H1 (cell line): ENCODE data around the gene ODF4. TPM values are rescaled to one million over a fixed set of nuclear protein-coding genes. Genes with fewer than 3 reads are reported as not detected.

Experiments used
- CTCF ChIA-PET: fragments of 300-600 bp; sonication (Branson Sonifier 250); formaldehyde crosslinking; loops from one replicate; lab custom pipeline; 2021; ENCODE audit not compliant: partially characterized antibody; lab: Charles Lee
- POLR2A ChIA-PET: fragments of 300-600 bp; sonication (Branson Sonifier 250); formaldehyde crosslinking; loops from one replicate; lab custom pipeline; 2021; ENCODE audit warnings: inconsistent platforms; ENCODE audit not compliant: partially characterized antibody; lab: Charles Lee
- DNase-seq, 2 experiments: peaks; one replicate each; pipeline versions ENCODE4 v3.0.0 to v3.0.0-alpha.2; 2010 to 2022; ENCODE audit warnings: low spot score in 2 of 2, low read depth in 1 of 2, mixed read lengths in 1 of 2
- FAIRE-seq: peaks from 2 replicates; lab custom pipeline; 2011; peaks lifted over from hg19 to GRCh38; lab: Jason Lieb, UNC
- H2AFZ ChIP-seq: 2 replicates; pipeline ENCODE4 v1.8.1; 2012; ENCODE audit warnings: low read length, inconsistent platforms
- H2AK5ac ChIP-seq: 2 replicates; pipeline ENCODE4 v1.6.1; 2013; ENCODE audit warnings: low read depth, low read length
- H2BK120ac ChIP-seq: replicated peaks from 2 replicates; pipeline ENCODE3; 2013; ENCODE audit warnings: low read depth, low read length, inconsistent platforms
- H2BK12ac ChIP-seq: 2 replicates; pipeline ENCODE4 v1.6.1; 2013; ENCODE audit warnings: low read depth, low read length
- H2BK15ac ChIP-seq: 2 replicates; pipeline ENCODE4 v1.6.1; 2013; ENCODE audit warnings: low read length
- H2BK20ac ChIP-seq: 2 replicates; pipeline ENCODE4 v1.6.1; 2013; ENCODE audit warnings: low read length
- H2BK5ac ChIP-seq: 2 replicates; pipeline ENCODE4 v1.6.1; 2013; ENCODE audit warnings: low read depth, low read length
- H3K14ac ChIP-seq: 2 replicates; pipeline ENCODE4 v1.6.1; 2013; ENCODE audit warnings: inconsistent platforms; ENCODE audit not compliant: insufficient read length
- H3K18ac ChIP-seq: 2 replicates; pipeline ENCODE4 v1.6.1; 2013; ENCODE audit warnings: low read length; ENCODE audit errors: extremely low read depth
- H3K23ac ChIP-seq: 2 replicates; pipeline ENCODE4 v1.6.1; 2013; ENCODE audit warnings: inconsistent platforms; ENCODE audit not compliant: insufficient read length
- H3K23me2 ChIP-seq: 2 replicates; pipeline ENCODE4 v1.6.1; 2013; ENCODE audit warnings: low read depth, low read length
- H3K27ac ChIP-seq: 2 replicates; pipeline ENCODE4 v1.6.1; 2011; ENCODE audit warnings: low read depth, low read length, inconsistent platforms
- H3K27me3 ChIP-seq, 4 experiments: replicated peaks in 1 of 4; 1 replicate in 1 of 4; 2 replicates in 3 of 4; pipeline versions ENCODE4 v1.6.1 to v1.8.1; 2011 to 2013; ENCODE audit warnings: low read length in 3 of 4, mild to moderate bottlenecking in 3 of 4, inconsistent platforms in 2 of 4, mixed read lengths in 2 of 4, moderate library complexity in 1 of 4; ENCODE audit not compliant: control insufficient read depth in 3 of 4, insufficient read depth in 3 of 4; ENCODE audit errors: extremely low read depth in 1 of 4
- H3K36me3 ChIP-seq, 4 experiments: 2 replicates each; pipeline versions ENCODE4 v1.6.1 to v1.8.1; 2011 to 2013; ENCODE audit warnings: mild to moderate bottlenecking in 4 of 4, low read length in 3 of 4, moderate library complexity in 2 of 4, control low read depth in 1 of 4, inconsistent platforms in 1 of 4; ENCODE audit not compliant: insufficient read depth in 4 of 4, control insufficient read depth in 2 of 4
- H3K4ac ChIP-seq: replicated peaks from 2 replicates; pipeline ENCODE3; 2013; ENCODE audit warnings: low read length, low read depth, mixed read lengths, inconsistent platforms; ENCODE audit not compliant: insufficient read length
- H3K4me1 ChIP-seq, 4 experiments: replicated peaks in 1 of 4; 1 replicate in 1 of 4; 2 replicates in 3 of 4; pipeline versions ENCODE4 v1.6.1 to v1.8.1; 2011 to 2013; ENCODE audit warnings: low read length in 3 of 4, inconsistent platforms in 2 of 4, mixed read lengths in 1 of 4; ENCODE audit not compliant: insufficient read depth in 4 of 4, control insufficient read depth in 3 of 4
- H3K4me2 ChIP-seq, 2 experiments: 2 replicates each; pipeline versions ENCODE4 v1.6.1 to v1.8.1; 2011 to 2013; ENCODE audit warnings: low read depth in 2 of 2, low read length in 2 of 2, control low read depth in 1 of 2, inconsistent platforms in 1 of 2, mild to moderate bottlenecking in 1 of 2; ENCODE audit not compliant: insufficient read depth in 1 of 2
- H3K4me3 ChIP-seq, 4 experiments: fragments of 200-600, 300-600 bp in 1 of 4; sonication (generic), shearing (Covaris generic), sonication (Bioruptor Twin) in 1 of 4; 2 replicates each; pipeline versions ENCODE4 v1.5.1 to v1.8.1; 2011 to 2016; ENCODE audit warnings: low read length in 4 of 4, low read depth in 3 of 4, control low read depth in 2 of 4, inconsistent platforms in 2 of 4, mild to moderate bottlenecking in 2 of 4, mixed read lengths in 1 of 4, moderate library complexity in 1 of 4; ENCODE audit not compliant: insufficient read depth in 2 of 4; ENCODE audit errors: extremely low read depth in 1 of 4
- H3K56ac ChIP-seq: replicated peaks from 2 replicates; pipeline ENCODE3; 2013; ENCODE audit warnings: low read depth, mild to moderate bottlenecking, mixed read lengths, low read length, inconsistent platforms; ENCODE audit not compliant: insufficient read length
- H3K79me1 ChIP-seq: 2 replicates; pipeline ENCODE4 v1.6.1; 2013; ENCODE audit warnings: low read depth, low read length, control low read depth
- H3K79me2 ChIP-seq, 2 experiments: 2 replicates each; pipeline versions ENCODE4 v1.6.1 to v1.8.1; 2012 to 2013; ENCODE audit warnings: low read length in 2 of 2, mild to moderate bottlenecking in 2 of 2, inconsistent platforms in 1 of 2; ENCODE audit not compliant: insufficient read depth in 2 of 2, control insufficient read depth in 1 of 2
- H3K9ac ChIP-seq, 4 experiments: replicated peaks in 1 of 4; 1 replicate in 1 of 4; 2 replicates in 3 of 4; pipeline versions ENCODE4 v1.6.1 to v1.8.1; 2011 to 2013; ENCODE audit warnings: low read depth in 3 of 4, low read length in 3 of 4, control low read depth in 2 of 4, mild to moderate bottlenecking in 2 of 4, moderate library complexity in 2 of 4, inconsistent platforms in 1 of 4; ENCODE audit errors: extremely low read depth in 1 of 4
- H3K9me3 ChIP-seq, 2 experiments: 2 replicates each; pipeline versions ENCODE4 v1.6.1 to v1.8.1; 2012 to 2013; ENCODE audit warnings: mild to moderate bottlenecking in 2 of 2, moderate library complexity in 2 of 2, control low read depth in 1 of 2, inconsistent platforms in 1 of 2, low read depth in 1 of 2, low read length in 1 of 2, mixed read lengths in 1 of 2; ENCODE audit not compliant: insufficient read depth in 2 of 2
- H4K20me1 ChIP-seq, 2 experiments: replicated peaks in 1 of 2; 2 replicates each; pipeline versions ENCODE3 to v1.8.1; 2011 to 2013; ENCODE audit warnings: inconsistent platforms in 2 of 2, low read length in 2 of 2, mild to moderate bottlenecking in 1 of 2; ENCODE audit not compliant: insufficient read depth in 2 of 2, control insufficient read depth in 1 of 2
- H4K5ac ChIP-seq: 2 replicates; pipeline ENCODE4 v1.6.1; 2013; ENCODE audit warnings: low read length, low read depth, mixed read lengths, inconsistent platforms; ENCODE audit not compliant: insufficient read length
- H4K8ac ChIP-seq: 2 replicates; pipeline ENCODE4 v1.8.0; 2013; ENCODE audit warnings: mild to moderate bottlenecking, moderate library complexity, low read length, inconsistent platforms; ENCODE audit not compliant: insufficient read depth; ENCODE audit errors: extremely low read depth
- H4K91ac ChIP-seq: replicated peaks from 2 replicates; pipeline ENCODE3; 2013; ENCODE audit warnings: low read length, mixed read lengths, inconsistent platforms; ENCODE audit not compliant: insufficient read length
- CREB1 ChIP-seq: IDR thresholded peaks from 2 replicates; pipeline ENCODE4 v1.6.1; 2012; ENCODE audit warnings: inconsistent platforms
- EP300 ChIP-seq, 2 experiments: IDR thresholded peaks; 1 replicate in 1 of 2; 2 replicates in 1 of 2; pipeline ENCODE4 v1.6.1; 2011 to 2012; ENCODE audit warnings: low read depth in 2 of 2, low read length in 2 of 2, mild to moderate bottlenecking in 2 of 2, borderline replicate concordance in 1 of 2, inconsistent platforms in 1 of 2, moderate library complexity in 1 of 2
- GTF2F1 ChIP-seq: IDR thresholded peaks from 2 replicates; pipeline ENCODE4 v1.6.1; 2012; ENCODE audit warnings: low read depth, low read length, improper control_type of control experiment, borderline replicate concordance
- JUN ChIP-seq: IDR thresholded peaks from 2 replicates; pipeline ENCODE4 v1.6.1; 2011; ENCODE audit warnings: low read depth, mild to moderate bottlenecking, improper control_type of control experiment, low read length
- POU5F1 ChIP-seq: IDR thresholded peaks from 2 replicates; pipeline ENCODE4 v1.6.1; 2011; ENCODE audit warnings: low read depth, mild to moderate bottlenecking, low read length, moderate library complexity
- RXRA ChIP-seq: IDR thresholded peaks from 2 replicates; pipeline ENCODE4 v1.6.1; 2011; ENCODE audit warnings: low read depth, mild to moderate bottlenecking, low read length, moderate library complexity; ENCODE audit not compliant: insufficient read depth
- SUZ12 ChIP-seq: fragments of 200-600 bp; sonication (generic); IDR thresholded peaks from 2 replicates; pipeline ENCODE4 v1.6.1; 2012; ENCODE audit warnings: mild to moderate bottlenecking, inconsistent platforms, low read length, moderate library complexity, mixed read lengths
- TBP ChIP-seq: IDR thresholded peaks from 2 replicates; pipeline ENCODE4 v1.6.1; 2011; ENCODE audit warnings: low read depth, low read length, improper control_type of control experiment
- YY1 ChIP-seq: IDR thresholded peaks from 2 replicates; pipeline ENCODE4 v1.6.1; 2011; ENCODE audit warnings: low read depth, mild to moderate bottlenecking, low read length
- WGBS, 2 experiments: shearing (Covaris generic) in 1 of 2; methylation state at CpG; one replicate each; pipeline versions ENCODE4 v1.1.6 to v1.1.7; 2013 to 2015; ENCODE audit warnings: low lambda C conversion rate in 2 of 2, mixed read lengths in 2 of 2, inconsistent platforms in 1 of 2, low coverage in 1 of 2, missing lambda C conversion rate in 1 of 2; ENCODE audit not compliant: insufficient replicate concordance in 2 of 2, insufficient coverage in 1 of 2, insufficient read length in 1 of 2; ENCODE audit errors: extremely low coverage in 1 of 2, missing lambda C conversion rate in 1 of 2; 5-methylcytosine and 5-hydroxymethylcytosine counted together
- polyA plus RNA-seq, 7 experiments: library from polyadenylated mRNA; depleted of rRNA in 3 of 7; stranded (reverse) in 5 of 7; unstranded in 2 of 7; fragments of >200 nt in 5 of 7; fragments of 200-250 nt in 2 of 7; gene quantifications; 1 replicate in 5 of 7; 2 replicates in 1 of 7; 4 replicates in 1 of 7; pipeline versions ENCODE4 v1.2.1 to v1.2.3, GENCODE V29; 2011 to 2013; ENCODE audit warnings: missing spikeins in 2 of 7, mixed read lengths in 2 of 7
- total RNA-seq: library from RNA; stranded (reverse); fragmentation: NEBNext Ultra II Directional; extraction: Animal tissue kit (Norgen Biotek cat#: 25700); gene quantifications from 2 replicates; pipeline ENCODE4 v1.2.1, GENCODE V29; 2021
- TF ChIP-seq, protein P1 (sequence below): IDR thresholded peaks from 2 replicates; pipeline ENCODE4 v1.6.1; 2012; ENCODE audit warnings: inconsistent platforms
- TF ChIP-seq, protein P2 (sequence below): IDR thresholded peaks from 2 replicates; pipeline ENCODE4 v1.6.1; 2012; ENCODE audit warnings: low read length, inconsistent platforms

ODF4 gene
- total and polyA plus RNA-seq, 2 of the 8 experiments (the other 6 are each of a cell fraction or from before 2014, with no cell fraction given) = not detected

DNA sequence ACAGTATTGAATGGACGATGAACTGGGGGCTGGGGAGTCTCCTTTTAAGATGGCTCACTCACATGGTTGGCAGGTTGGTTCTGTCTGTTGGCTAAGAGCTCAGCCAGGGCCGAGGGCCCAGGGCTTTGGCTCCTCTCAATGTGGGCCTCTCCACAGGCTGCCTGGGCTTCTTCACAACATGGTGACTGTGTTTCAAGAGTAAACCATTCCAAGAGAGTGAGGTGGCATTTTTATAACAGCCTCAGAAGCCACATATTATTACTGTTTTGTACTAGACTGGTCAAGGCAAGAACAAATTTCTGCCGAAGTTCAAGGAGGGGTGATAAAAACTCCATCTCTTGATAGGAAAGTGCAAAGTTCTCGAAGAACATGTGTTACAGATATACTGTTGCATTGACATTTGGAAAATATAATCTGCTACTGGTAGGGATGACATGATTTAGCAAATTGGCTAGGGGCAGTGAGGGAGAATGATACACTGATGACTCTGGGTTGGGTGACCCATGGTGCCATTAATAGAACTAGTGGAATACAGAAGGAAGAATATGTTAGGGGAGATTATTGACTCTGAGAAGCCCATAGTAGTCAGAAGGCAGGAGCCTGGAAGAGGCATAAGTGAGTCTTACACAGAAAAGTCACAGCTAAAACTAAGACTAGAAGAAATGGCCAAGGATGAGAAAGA, 23.2 kb downstream of the ODF4 start:
- Histone ChIP-seq H3K36me3 (no peaks in the 10 kb centered on the region), H3K27ac (no peak overlapping the region), H4K91ac (no peak overlapping the region), H2BK20ac (no peak overlapping the region), H3K14ac (no peak overlapping the region), H4K8ac (no peak overlapping the region), H3K4me1 (peaks cover 0 to 5% (median 1%) of the 10 kb centered on the region in 4 experiments; a peak in 1 of 7 replicates), H3K4me2 (no peak overlapping the region), H2BK120ac (no peak overlapping the region), H3K23me2 (no peaks in the 10 kb centered on the region; the same call in 1 of the 2 replicates), H3K79me2 (no peaks in the 10 kb centered on the region), H2BK15ac (no peak overlapping the region), H3K23ac (no peak overlapping the region), H3K4me3 (no peak overlapping the region), H3K18ac (no peak overlapping the region), H3K56ac (no peak overlapping the region), H3K27me3 (no peaks in the 10 kb centered on the region), H3K9me3 (no peaks in the 10 kb centered on the region), H2AK5ac (no peak overlapping the region)
- POLR2A ChIA-PET = interaction anchor here (0.6 to 4.0 kb wide), 9 partner anchors 9 to 23 kb away, joined by 3 to 36 read pairs (median 4); partner anchors contain the start of gene KRABD2
- CTCF ChIA-PET = no interaction called here
- 95% methylated on average over 4 of the region's 4 CpGs; no CpG with 5 or more reads in 1 of the 2 experiments for WGBS, 2 experiments
- no peak for FAIRE-seq
- TF ChIP-seq GTF2F1 (no peak), POU5F1 (no peak), CREB1 (no peak), RXRA (no peak), TBP (no peak), JUN (no peak), YY1 (no peak), SUZ12 (no peak), EP300 (IDR thresholded peaks at IDR 0.05; ENCODE audit: borderline replicate concordance in 1 of 2, low read depth in 2 of 2, low read length in 2 of 2) (no peak)
- TF ChIP-seq, protein P1, sequence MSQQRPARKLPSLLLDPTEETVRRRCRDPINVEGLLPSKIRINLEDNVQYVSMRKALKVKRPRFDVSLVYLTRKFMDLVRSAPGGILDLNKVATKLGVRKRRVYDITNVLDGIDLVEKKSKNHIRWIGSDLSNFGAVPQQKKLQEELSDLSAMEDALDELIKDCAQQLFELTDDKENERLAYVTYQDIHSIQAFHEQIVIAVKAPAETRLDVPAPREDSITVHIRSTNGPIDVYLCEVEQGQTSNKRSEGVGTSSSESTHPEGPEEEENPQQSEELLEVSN = no peak
- TF ChIP-seq, protein P2, sequence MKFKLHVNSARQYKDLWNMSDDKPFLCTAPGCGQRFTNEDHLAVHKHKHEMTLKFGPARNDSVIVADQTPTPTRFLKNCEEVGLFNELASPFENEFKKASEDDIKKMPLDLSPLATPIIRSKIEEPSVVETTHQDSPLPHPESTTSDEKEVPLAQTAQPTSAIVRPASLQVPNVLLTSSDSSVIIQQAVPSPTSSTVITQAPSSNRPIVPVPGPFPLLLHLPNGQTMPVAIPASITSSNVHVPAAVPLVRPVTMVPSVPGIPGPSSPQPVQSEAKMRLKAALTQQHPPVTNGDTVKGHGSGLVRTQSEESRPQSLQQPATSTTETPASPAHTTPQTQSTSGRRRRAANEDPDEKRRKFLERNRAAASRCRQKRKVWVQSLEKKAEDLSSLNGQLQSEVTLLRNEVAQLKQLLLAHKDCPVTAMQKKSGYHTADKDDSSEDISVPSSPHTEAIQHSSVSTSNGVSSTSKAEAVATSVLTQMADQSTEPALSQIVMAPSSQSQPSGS = no peak
- TF ChIP-seq, all 59 proteins: peak for 0
- no peak overlapping the region for H2BK12ac ChIP-seq
- no peak overlapping the region for H2AFZ ChIP-seq
- H2BK5ac ChIP-seq = no peak overlapping the region
- no peak overlapping the region for H4K5ac ChIP-seq
- no peaks in the 10 kb centered on the region for H4K20me1 ChIP-seq
- no peak overlapping the region for H3K4ac ChIP-seq
- no peak overlapping the region for H3K9ac ChIP-seq
- DNase-seq = no peak
- H3K79me1 ChIP-seq = no peaks in the 10 kb centered on the region
